ENCODE results near the gene PRPS1. TPM values are rescaled to one million over a fixed set of nuclear protein-coding genes. Genes with fewer than 3 reads are reported as not detected.

PRPS1 gene
- total and polyA plus RNA-seq, 2 of the 13 experiments (the other 11 are each of a cell fraction or from before 2014, with no cell fraction given) = 33.7 to 54.4 TPM

DNA sequence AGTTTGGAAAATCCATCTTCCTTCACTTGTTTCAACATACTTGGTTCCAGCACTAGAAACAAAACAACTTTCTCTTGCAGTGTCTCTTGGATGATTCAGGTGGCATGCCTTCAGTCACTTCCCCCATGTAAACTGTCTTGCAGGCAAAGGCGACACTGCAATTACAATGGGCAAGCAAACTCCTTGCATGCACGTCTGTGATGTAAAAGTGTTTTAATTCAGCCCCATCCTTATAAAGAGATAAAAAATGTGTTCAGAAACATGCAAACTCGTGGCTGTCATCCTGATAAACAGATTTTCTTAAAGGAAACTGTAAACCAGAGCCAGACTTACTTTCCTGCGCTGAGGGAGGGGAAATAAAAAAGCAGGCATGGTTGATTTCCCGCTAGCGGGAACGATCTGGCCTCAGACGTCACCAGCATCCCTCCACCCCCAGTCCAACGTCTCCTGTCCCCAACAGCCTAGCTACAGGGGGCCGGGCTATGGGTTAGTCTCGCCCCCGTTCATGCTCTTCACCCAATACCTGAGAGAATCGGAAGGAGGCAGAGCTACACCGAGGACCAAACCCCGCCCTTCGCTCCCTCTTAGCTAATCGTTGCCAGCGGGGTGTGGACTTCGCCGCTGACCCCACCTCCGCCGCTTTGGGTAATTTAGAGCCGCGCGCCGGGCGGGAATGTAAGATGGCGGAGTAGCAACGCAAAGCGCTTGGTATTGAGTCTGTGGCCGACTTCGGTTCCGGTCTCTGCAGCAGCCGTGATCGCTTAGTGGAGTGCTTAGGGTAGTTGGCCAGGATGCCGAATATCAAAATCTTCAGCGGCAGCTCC, at the start of gene PRPS1 (continued):
- TF ChIP-seq YY1 (IDR thresholded peaks at IDR 0.05; ENCODE audit: insufficient read depth, insufficient replicate concordance, low read depth, low read length) = peak; percentile 90
- no peak for TF ChIP-seq NFYC (CRISPR knock-in tag; IDR thresholded peaks at IDR 0.05)
- TF ChIP-seq YEATS4 (CRISPR knock-in tag; IDR thresholded peaks at IDR 0.05; ENCODE audit: borderline replicate concordance) = 0 out of 2 replicates have a peak, but pooled peaks have one; percentile 7
- no peak for TF ChIP-seq ZNF432 (CRISPR knock-in tag; IDR thresholded peaks at IDR 0.05; ENCODE audit: borderline replicate concordance)
- no peak for TF ChIP-seq ZBTB7B (CRISPR knock-in tag; IDR thresholded peaks at IDR 0.05)
- TF ChIP-seq, protein P1, sequence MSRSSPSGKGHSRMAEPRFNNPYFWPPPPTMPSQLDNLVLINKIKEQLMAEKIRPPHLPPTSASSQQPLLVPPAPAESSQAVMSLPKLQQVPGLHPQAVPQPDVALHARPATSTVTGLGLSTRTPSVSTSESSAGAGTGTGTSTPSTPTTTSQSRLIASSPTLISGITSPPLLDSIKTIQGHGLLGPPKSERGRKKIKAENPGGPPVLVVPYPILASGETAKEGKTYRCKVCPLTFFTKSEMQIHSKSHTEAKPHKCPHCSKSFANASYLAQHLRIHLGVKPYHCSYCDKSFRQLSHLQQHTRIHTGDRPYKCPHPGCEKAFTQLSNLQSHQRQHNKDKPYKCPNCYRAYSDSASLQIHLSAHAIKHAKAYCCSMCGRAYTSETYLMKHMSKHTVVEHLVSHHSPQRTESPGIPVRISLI (CRISPR knock-in tag; IDR thresholded peaks at IDR 0.05; ENCODE audit: borderline replicate concordance) = no peak
- no peak; the same call in 1 of the 2 replicates for TF ChIP-seq KDM2A (CRISPR knock-in tag; IDR thresholded peaks at IDR 0.05; ENCODE audit: borderline replicate concordance, low read depth)
- TF ChIP-seq HNF4G (IDR thresholded peaks at IDR 0.05; ENCODE audit: borderline replicate concordance, low read depth, low read length) = no peak
- no peak for TF ChIP-seq HNF4G (CRISPR knock-in tag; IDR thresholded peaks at IDR 0.05; ENCODE audit: borderline replicate concordance, low read depth)
- no peak for TF ChIP-seq ZNF263 (CRISPR knock-in tag; IDR thresholded peaks at IDR 0.05)
- peak; percentile 43; the same call in 1 of the 2 replicates for TF ChIP-seq SAP130 (CRISPR knock-in tag; IDR thresholded peaks at IDR 0.05; ENCODE audit: low read depth)
- no peak for TF ChIP-seq RORA (CRISPR knock-in tag; IDR thresholded peaks at IDR 0.05)
- TF ChIP-seq, protein P2, sequence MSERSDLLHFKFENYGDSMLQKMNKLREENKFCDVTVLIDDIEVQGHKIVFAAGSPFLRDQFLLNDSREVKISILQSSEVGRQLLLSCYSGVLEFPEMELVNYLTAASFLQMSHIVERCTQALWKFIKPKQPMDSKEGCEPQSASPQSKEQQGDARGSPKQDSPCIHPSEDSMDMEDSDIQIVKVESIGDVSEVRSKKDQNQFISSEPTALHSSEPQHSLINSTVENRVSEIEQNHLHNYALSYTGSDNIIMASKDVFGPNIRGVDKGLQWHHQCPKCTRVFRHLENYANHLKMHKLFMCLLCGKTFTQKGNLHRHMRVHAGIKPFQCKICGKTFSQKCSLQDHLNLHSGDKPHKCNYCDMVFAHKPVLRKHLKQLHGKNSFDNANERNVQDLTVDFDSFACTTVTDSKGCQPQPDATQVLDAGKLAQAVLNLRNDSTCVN (CRISPR knock-in tag; IDR thresholded peaks at IDR 0.05; ENCODE audit: borderline replicate concordance) = no peak
- TF ChIP-seq ZNF83 (CRISPR knock-in tag; IDR thresholded peaks at IDR 0.05; ENCODE audit: borderline replicate concordance) = no peak
- TF ChIP-seq POLR2AphosphoS5 (IDR thresholded peaks at IDR 0.05; ENCODE audit: low read depth, low read length) = peak; percentile 71
- no peak for TF ChIP-seq MXI1 (IDR thresholded peaks at IDR 0.05; ENCODE audit: borderline replicate concordance, low read depth, low read length)
- TF ChIP-seq RBFOX2 (IDR thresholded peaks at IDR 0.05; ENCODE audit: low read depth, low read length) = no peak
- TF ChIP-seq ZNF10 (CRISPR knock-in tag; IDR thresholded peaks at IDR 0.05; ENCODE audit: borderline replicate concordance, low read depth) = no peak
- TF ChIP-seq ZNF549 (CRISPR knock-in tag; IDR thresholded peaks at IDR 0.05) = no peak
- TF ChIP-seq SUZ12 (IDR thresholded peaks at IDR 0.05; ENCODE audit: low read depth, low read length) = no peak
- no peak for TF ChIP-seq MTF2 (CRISPR knock-in tag; IDR thresholded peaks at IDR 0.05; ENCODE audit: borderline replicate concordance)
- TF ChIP-seq, protein P3, sequence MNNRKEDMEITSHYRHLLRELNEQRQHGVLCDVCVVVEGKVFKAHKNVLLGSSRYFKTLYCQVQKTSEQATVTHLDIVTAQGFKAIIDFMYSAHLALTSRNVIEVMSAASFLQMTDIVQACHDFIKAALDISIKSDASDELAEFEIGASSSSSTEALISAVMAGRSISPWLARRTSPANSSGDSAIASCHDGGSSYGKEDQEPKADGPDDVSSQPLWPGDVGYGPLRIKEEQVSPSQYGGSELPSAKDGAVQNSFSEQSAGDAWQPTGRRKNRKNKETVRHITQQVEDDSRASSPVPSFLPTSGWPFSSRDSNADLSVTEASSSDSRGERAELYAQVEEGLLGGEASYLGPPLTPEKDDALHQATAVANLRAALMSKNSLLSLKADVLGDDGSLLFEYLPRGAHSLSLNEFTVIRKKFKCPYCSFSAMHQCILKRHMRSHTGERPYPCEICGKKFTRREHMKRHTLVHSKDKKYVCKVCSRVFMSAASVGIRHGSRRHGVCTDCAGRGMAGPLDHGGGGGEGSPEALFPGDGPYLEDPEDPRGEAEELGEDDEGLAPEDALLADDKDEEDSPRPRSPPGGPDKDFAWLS (CRISPR knock-in tag; IDR thresholded peaks at IDR 0.05; ENCODE audit: borderline replicate concordance) = no peak
- TF ChIP-seq ZNF317 (CRISPR knock-in tag; IDR thresholded peaks at IDR 0.05) = no peak
- TF ChIP-seq, protein P4, sequence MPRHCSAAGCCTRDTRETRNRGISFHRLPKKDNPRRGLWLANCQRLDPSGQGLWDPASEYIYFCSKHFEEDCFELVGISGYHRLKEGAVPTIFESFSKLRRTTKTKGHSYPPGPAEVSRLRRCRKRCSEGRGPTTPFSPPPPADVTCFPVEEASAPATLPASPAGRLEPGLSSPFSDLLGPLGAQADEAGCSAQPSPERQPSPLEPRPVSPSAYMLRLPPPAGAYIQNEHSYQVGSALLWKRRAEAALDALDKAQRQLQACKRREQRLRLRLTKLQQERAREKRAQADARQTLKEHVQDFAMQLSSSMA (CRISPR knock-in tag; IDR thresholded peaks at IDR 0.05) = no peak
- no peak for TF ChIP-seq MED1 (CRISPR knock-in tag; IDR thresholded peaks at IDR 0.05)
- TF ChIP-seq HNRNPK (IDR thresholded peaks at IDR 0.05; ENCODE audit: low read depth, low read length, poor library complexity, severe bottlenecking) = no peak

All from HepG2 (cell line).